Activated naive CD8-positive, alpha-beta T cell treated with anti-CD3 and anti-CD28 coated beads, Interleukin-2, amount 50 U/mL, for 16 hours (primary cell): ENCODE measurements around the gene ADGRL1.
"Not testable (repeated sequence)": the region's sequence is repeated elsewhere in the genome, so short reads cannot be mapped to it uniquely, and the experiment has no call there.

Source experiments
- DNase-seq: peaks from one replicate; pipeline ENCODE4 v3.0.0-alpha.2; 2020; ENCODE audit warnings: low read depth, low spot score

The ADGRL1 gene

DNA sequence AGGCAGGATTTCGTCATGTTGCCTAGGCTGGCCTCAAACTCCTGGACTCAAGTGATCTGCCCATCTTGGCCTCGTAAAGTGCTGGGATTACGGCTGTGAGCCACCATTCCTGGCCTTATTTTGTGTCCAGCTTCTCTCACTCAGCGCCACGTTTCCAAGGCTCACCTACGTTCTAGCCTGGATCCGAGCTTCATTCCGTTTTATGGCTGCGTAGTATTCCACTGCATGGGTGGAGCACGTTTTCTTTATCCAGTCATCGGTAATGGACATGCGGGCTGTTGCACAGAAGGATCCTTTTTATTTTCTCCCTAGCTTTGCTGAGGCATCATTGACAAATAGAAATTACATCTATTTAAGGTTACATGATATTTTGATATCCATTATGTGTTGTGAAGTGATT lies 16.6 kb downstream of the ADGRL1 start:
- no peak for DNase-seq

DNA sequence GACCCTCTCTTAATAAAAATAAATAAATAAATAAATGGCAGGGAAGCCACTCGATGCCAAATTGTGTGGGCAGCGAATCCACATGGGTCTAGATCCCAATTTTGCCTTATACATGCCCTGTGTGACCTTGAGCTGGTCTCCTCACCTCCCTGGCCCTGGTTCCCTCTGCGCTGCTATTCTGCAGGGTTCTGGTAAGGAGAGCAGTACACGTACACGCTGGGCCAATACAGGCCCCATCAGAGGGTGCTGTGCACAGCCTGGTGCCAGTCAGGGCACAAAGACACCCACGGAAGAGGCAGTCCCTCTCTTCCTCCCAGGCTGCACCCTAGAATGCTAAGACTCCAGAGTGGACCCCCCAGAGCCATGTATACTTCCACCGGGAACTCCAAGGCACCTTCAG lies 17.9 kb downstream of the ADGRL1 start:
- not testable (repeated sequence) for DNase-seq

DNA sequence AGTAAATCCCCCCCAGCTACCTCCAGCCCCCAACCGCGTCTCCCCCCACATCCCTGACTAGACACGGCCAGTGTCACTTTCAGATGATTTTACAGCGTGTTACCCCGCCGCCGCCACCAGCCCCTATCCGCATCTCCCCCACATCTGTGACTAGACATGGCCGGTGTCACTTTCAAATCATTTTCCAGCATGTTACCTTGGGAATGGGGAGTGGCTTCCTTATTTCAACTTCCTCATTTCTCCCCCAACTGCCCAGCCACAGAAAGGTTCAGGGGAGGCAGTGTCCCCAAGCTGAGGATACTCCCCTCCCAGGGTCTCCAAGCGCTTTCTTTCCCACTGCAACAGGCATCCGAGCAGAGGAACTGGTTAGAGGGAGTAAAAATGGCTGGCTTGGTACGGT lies 18.4 kb downstream of the ADGRL1 start:
- no peak for DNase-seq

DNA sequence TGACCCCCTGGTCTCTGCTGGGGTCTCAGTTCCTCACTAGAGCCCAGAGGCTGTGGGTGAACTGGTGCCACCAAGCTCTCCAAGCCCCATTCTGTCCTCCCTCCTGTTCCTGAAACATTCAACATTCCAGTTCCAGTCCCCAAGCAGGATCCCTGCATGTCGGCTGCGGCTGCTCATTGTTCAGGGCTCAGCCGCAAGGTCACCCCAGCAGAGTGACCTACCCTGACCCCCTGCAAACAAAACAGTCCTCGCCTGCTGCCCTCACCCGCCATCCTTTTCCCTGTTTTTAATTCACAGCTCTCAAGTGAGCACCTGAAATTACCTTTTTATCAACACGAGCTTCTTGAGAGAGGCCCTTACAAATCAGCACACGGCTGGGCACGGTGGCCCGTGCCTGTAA lies 19.3 kb downstream of the ADGRL1 start:
- DNase-seq = not testable (repeated sequence)

DNA sequence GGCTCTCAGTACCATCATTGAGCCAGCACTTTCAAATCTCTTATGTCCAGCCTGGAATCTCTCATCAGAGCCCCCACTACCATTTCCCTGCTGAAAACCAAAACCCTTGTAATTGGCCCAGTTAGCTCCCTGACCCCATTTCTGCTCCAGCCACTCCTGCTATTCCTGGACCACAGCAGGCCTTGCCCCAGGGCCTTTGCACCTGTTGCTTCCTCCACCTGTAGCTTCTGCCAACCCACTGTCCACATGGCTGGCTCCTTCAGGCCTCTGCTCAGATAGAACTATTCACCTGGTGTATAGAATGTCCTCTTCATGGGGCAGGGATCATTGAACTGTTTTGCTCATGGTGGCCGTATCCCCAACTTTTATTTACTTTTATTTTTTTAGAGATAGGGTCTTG lies 20.3 kb downstream of the ADGRL1 start:
- not testable (repeated sequence) for DNase-seq

DNA sequence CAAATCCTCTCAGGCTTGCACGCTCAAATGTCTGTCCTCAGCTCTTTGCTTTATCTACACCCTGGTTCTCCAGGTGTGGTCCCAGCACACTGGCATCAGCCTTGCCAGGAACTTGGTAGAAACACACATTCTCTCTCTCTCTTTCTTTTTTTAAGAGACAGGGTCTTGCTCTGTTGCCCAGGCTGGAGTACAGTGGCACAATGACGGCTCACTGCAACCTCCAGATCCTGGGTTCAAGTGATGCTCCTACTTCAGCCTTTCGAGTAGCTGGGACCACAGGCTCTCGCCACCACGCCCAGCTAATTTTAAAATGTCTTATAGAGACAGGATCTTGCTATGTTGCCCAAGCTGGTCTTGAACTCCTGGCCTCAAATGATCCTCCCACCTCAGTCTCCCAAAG lies 20.8 kb downstream of the ADGRL1 start:
- no peak for DNase-seq

DNA sequence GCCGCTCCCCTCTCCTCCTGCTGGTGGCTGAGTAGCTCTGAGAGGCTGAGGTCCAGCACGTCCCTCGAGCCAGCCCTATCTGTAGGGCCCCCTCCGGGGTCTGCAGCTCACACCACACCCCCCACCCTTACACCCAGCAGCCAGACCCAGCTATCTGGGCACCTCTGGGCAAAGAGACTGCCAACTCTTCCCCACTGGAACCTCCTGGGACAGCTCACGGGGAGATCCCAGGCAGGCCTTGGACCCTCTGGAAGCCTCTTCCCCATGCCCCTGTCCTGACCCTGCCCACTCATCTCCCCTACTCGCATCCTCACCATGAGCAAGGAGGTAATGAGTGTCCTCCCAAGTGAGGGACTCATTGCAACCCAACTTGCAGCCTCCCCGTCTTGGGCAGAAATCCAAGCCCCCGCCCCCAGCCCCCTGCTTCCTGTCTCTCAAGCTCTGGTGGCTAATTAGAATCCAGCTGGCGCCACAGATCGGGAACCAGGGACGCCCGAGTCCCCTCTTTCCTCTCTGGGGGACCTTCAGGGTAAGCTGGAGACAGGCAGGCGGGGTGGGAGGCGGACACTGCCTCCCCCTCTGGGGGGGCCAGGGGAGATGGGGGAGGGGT lies 22.1 kb downstream of the ADGRL1 start:
- no peak for DNase-seq

DNA sequence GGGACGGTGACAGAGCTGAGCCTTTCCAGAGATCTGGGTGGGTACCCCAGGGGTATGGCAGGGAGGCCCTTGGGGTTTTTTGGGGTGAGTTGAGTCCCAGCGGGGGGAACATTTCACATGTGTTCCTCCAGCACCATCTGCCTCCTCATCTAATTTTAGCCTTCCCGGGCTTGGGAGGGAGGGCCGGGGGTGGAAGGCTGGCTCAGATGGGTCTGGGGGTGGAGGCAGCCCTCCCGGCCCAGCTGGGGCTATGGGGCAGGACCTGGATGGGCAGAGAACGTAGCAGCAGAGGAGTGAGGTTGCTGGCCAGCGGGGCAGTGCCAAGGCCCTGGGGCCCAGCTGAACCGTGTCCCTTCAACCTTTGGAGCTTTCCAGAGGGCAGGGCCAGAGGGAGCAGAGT lies 23.5 kb downstream of the ADGRL1 start:
- DNase-seq = no peak

DNA sequence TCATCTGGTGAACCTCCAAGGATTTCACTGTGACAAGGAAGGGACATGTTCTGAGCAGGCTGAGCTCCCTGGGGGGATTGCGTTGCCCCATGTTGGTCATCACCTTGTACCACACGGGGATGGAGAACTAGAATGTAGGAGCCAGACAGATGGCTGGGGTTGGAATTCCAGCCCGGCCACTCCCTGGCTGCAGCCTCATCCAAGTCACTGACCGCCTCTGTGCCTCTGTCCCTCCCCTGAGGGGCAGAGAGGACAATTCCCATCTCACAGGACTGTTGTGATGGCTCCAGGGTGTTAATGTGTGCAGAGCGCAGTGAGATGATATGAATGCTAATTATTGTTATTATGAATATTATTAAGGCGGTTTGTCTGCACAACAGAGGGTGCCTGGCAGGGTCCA lies 24.1 kb downstream of the ADGRL1 start:
- DNase-seq = no peak

DNA sequence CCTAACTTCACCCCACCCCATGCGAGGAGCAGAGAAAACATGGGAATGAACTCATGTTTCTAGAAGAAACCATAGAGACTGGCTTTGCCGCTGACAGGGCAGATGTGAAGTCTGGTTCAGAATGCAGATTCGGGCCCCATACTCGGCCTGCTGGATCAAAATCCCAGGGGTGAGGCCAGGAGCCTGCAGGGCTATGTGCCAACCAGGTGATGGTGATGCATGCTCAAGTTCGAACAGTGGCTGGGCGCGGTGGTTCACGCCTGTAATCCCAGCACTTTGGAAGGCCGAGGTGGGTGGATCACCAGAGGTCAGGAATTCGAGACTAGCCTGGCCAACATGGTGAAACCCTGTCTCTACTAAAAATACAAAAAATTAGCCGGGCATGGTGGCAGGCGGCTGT lies 24.8 kb downstream of the ADGRL1 start:
- DNase-seq = not testable (repeated sequence)

DNA sequence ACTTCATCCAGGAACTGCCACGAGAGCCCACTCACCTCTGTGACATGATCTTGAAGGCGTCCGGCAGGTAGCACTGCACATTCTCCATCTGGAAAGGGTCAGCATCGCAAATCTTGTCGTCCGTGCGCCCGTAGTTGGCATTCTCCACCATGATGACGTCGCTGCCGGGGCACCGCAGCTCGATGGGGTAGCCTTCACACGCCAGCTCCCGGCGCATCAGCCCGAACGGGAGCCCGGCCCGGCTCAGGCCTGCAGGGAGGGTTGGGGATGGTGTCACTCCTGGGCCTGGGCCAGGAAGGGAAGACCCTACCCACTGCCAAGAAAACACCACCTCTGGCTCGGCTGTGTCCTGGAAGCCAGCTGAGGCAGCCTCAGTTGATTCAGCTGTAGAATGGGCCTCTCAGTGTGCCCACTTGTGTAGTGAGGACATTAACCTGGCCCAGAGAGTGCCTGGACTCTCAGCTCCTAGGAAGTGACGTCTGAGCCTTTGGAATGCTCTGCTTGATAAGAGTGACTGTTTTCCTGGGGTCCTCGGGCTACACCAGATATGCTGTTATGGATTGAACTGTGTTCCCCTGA lies 28.4 kb downstream of the ADGRL1 start:
- no peak for DNase-seq

DNA sequence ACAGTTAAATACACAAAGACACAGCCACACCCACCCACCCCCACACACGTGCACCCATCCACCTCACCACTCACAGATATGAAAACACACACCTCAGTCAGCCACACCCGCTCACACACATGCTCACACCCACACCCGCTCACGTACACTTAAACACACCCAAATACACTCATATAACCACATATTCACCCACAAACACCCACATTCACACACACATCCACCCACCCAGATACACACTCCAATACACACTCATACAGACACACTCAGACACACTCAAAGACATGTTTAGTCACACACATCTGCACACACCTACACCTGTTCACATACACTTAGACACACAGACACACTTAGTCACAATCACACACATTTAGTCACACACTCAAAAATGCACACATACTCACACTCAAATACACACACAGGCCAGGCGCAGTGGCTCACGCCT lies 30.6 kb downstream of the ADGRL1 start:
- no peak for DNase-seq

DNA sequence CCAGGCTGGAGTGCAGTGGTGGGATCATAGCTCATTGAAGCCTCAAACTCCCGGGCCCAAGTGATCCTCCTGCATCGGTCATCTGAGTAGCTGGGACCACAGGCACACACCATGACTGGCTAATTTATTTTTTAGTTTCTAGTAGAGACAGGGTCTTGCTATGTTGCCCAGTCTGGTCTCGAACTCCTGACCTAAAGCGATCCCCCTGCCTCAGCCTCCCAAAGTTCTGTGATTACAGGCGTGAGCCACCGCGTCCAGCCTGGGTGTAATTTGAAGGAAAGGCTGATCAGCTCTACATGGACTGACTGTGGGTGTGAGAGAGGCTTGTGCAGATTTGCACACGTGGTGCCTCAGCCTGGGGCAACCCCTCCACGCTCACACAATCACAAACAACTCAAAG lies 31.1 kb downstream of the ADGRL1 start:
- no peak for DNase-seq

DNA sequence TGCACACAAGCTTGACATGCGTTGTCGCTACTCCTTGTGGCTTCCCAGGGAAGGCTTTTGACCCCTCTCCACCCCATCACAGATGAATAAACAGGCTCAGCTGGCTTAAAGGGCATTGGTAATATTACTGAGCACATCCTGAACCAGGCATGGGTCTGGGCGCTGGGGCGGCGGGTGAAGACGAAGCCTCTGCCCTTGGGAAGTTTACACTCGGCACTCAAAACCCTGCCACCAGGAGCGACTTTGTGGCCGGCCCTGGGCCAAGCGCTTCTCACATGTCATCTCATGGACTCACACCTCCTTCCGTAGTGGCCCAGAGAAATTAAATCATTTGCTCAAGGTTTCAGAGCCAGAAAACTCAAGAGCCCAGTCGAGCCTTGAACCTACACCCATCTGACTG lies 37.0 kb downstream of the ADGRL1 start:
- no peak for DNase-seq

DNA sequence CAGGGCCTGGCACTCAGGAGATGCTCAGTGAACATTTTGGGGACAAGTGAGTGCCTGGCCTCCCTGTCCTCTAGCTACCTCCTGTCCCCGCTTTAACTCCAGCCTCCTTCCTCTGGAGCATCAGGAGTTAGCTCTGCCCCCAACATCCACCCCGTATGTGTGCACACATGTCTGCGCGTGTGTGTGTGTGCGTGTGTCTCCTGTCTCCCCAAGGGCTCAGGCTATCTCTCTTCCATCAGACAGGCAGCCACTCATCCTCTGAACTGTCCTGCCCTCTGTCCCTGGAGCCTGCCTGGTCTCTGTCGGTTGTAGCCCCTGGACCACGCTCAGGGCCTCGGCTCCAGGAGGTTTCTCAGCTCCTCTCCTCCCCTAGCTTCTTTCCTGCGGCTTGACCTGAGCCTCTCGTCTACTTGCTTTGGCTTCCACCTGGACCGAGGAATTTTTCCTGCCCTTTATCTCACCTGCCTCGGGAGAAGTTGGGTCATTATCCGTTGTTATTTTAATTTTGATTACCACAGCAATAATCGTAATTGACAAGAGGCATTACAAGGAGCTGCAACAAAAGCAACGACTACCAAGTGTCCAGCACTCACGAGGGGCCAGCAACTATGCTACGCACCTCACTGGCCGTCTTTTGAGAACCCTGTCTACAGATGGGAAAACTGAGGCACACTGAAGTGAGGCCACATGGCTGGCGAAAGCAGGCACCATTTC lies 37.6 kb downstream of the ADGRL1 start:
- DNase-seq = no peak

DNA sequence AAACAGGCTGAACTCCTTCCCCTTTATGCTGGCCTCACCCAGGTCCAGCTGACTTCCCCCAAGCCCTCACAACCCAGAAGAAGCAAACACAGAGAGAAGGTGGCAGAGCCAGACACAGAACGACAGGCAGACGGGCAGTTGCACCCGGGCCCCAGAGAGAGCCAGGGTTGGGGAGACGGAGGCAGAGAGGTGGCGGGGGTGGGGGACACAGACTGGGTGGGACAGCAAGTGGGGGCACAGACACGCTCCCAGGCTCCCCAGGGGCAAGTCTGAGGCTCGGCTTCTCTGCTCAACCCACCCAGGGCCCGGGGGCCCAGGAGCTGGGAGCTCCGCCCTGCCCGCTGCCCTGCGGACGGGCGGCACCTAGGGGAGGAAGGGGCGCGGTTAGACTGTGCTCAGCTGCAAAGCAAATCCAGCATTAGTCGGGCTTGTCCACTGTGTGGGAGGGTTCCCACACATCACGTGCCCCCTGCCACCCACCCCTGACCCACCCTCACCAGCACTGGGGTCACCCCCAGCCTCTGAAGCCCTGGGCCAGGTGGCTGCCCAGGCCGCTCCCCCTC lies 38.3 kb downstream of the ADGRL1 start:
- DNase-seq = no peak

DNA sequence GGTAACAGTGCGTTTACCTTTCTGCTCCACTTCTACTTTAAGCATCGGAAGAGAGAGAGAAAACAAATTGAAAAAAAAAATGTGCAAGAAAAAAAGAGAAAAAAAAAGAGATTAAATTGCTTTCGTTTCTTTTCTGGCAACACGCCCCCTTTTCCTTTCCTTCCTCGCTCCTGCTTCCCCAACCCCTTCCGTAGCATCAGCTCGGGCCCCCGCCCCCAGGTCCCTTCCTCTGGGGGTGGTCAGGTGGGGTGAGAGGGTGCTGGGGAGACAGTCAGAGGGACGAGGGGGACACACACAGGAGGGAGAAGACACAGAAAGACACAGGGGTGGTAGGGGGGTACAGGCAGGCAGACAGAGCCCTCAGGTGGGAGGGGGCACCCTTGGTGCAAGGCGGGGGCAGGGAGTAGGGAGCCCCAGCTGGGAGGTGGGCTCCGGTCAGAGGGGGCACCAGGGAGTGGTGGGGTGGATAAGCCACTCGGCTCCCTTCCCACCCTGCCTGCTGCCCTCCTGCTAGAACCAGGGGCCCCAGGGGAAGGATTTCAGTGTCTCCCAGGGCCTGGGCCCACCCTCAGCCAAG lies 38.9 kb downstream of the ADGRL1 start:
- no peak for DNase-seq

DNA sequence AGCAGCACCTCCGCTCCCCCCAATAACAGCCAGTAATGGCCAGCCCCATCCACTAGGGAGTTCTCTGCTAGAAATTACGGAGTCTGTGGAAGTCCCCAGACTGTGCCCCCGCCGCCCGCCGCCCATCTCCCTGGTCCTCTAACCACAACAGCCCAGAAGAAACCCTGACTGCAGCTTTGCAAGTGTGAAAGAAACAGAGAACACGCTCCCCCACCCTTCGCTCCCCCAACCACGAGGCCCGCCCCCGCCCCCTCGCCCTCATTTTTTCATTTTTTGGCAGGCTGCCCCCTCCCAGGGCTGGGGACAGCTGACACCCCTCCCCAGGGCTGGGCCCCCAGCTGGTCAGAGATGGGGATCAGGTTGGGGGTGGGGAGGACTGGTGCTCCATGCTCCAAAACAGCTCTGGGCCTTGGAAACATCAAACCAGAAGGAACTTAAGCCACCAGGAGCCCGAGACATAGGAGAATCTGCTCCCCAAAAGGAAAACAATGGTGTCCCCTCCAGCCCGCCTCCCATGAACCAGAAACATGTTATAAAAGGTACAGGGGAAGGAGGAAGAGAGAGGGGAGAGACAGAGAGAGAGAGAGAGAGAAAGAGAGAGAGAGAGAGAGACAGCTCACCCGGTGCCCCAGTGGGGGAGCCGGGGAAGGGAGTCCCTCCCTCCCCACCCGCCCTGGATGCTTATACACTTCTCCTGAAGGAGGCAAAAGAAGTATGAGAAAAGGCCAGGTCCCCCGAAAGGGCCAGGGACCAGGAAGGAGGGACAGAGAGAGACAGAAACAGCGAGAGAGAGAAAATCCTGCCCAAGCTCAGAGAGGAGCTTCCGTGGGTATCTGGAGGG lies 39.8 kb downstream of the ADGRL1 start:
- DNase-seq = no peak

DNA sequence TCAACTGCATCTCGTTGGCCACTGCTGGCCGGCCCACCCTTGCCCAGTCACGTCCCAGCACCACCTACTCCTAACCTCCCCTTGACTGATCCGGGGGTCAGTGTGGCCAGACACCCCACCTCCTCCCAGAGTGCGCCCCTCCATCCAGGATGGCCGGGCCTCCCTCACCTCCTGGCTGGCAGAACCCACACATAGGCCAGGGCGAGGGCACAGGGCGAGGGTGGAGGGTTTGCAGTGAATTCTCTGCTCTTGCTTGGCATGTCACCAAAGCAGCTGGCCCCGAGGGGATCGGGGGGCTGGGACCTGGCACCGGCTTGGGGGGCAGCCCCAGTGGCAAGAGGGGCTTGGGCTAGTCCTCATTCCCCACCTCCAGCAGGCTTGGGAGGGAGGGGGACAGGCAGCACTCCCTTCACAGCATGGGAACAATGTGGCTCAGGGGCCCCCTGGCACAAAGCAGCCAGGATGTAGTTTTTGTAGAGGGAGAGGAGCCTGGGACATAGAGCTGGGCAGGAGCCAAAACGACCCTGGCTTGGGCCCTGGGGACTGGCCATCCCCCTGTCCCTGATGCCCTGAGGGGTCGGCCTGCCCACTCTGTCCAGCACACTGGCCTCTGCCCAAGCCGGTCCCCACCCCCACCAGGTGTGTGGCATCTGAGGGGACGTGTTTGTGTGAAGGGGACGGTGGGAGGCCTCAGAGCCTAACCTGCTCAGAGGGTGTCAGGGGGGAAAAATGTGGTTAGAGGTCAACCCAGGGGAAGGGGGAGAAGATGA lies 41.1 kb downstream of the ADGRL1 start:
- DNase-seq = no peak

DNA sequence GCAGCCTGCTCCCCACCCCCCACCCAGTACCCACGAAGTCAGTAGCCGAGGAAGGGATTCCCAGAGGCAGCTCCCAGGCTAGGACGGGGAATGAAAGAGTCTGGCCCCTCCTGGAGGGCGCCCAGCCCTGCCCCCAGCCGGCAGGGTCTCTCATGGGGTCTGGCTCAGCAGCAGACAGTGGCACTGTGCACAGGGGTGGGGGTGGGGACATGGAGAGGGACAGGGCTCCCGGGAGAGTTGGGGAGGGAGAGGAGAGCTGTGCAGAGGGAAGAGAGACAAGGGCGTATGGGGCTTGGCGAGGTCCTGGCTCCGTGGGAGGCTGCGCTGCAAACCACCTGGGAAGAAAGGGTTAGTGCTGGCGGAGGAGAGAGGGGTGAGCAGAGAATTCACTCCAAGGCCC lies 41.9 kb downstream of the ADGRL1 start:
- no peak for DNase-seq

DNA sequence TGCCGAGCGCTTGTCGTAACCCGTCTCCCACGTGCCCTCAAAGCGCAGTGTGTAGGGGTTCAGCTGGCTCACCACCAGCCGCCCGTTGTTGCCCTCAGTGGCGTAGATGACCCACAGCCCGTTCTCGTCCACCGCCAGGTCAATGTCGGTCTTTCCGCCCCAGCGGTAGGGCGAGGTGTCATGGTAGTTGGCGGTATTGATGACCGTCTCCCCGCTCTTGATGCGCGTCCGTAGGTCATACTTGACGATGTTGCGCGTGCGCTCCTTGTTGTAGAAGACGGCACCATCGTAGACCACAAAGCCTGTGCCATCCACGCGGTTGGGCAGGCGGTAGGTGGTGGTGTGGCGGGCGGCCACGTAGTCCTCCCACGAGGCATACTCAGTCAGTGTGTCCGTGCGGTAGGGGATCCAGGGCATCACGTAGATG lies 43.1 kb downstream of the ADGRL1 start:
- DNase-seq = no peak
